ENCODE results near the gene UGDH.

UGDH gene

DNA sequence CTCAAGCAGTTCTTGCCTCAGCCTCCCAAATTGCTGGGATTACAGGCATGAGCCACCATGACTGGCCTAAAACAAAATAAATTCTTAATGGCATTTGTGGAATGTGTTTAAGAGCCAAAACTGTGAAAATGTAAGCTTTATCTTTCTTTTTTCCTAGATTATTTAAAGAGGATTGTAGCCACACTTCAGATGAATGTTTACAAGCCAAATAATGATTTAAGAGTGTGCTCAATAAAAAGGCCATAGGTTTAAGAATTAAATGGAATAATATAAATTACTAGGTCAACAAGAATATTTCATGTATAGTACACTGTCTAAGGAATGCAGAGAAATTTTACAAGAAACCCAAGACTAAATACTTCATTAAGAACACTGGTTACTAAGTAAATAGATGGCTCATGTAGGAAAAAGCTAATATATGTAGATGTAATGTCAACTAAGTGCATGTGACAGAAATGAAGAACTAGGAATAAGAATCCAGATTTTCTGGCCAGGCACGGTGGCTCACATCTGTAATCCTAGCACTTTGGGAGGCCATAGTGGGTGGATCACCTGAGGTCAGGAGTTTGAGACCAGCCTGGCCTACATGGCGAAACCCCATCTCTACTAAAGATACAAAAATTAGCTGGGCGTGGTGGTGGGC lies 21.3 kb upstream of the UGDH start (continued):
- no peak for TF ChIP-seq ZNF157 (tag by site-specific recombination; IDR thresholded peaks at IDR 0.05)

DNA sequence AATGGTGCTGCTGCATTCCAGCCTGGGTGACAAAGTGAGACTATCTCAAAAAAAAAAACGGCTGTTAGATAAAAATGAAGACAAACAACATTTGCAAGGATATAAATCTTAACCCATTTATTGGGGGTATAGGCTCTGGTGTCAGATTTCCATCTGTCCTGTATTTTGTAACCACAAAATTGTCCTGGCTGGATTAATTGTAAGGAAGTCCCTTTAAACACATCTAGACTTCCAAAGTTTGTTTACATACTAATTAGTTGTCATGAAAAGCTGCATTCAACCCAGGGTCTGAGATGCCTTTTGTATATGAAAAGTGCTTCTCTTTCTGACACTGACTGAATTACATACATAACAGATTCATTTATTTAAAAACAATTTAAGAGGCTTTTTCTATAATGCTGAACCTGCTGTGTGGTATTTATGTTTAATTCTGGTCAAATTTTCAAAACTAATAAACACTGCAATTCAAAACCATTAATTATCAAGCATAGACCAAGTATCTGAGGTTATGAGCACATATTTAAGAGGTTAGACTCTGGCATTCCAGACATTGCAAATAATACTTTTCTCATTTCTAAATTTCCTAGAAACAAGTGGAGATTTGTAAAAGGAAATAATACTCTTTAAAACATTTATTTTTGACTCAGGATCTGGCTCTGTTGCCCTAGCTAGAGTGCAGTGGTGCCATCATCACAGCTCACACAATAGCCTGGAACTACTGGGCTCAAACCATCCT lies 17.5 kb upstream of the UGDH start:
- Histone ChIP-seq H3K27ac (ENCODE audit: extremely low read depth, low read depth, low read length) (no peak overlapping the region), H3K4me3 (ENCODE audit: low read depth, low read length) (no peak overlapping the region), H3K9me3 (ENCODE audit: control insufficient read depth, insufficient read depth, low read depth, low read length) (no peaks in the 10 kb centered on the region), H3K36me3 (ENCODE audit: control insufficient read depth in 2 of 2, insufficient read depth in 1 of 2, low read length in 2 of 2) (no peaks in the 10 kb centered on the region), H3K4me1 (ENCODE audit: control insufficient read depth, insufficient read depth, low read length) (0 out of 2 replicates have a peak, but pooled peaks cover 8% of the 10 kb centered on the region)
- ChIA-PET POLR2A (no interaction called here), CTCF (interaction anchor here (0.6 kb wide), 1 partner anchor 430 kb away, joined by 4 read pairs; no protein-coding TSS in a partner anchor)
- TF ChIP-seq, protein P1, sequence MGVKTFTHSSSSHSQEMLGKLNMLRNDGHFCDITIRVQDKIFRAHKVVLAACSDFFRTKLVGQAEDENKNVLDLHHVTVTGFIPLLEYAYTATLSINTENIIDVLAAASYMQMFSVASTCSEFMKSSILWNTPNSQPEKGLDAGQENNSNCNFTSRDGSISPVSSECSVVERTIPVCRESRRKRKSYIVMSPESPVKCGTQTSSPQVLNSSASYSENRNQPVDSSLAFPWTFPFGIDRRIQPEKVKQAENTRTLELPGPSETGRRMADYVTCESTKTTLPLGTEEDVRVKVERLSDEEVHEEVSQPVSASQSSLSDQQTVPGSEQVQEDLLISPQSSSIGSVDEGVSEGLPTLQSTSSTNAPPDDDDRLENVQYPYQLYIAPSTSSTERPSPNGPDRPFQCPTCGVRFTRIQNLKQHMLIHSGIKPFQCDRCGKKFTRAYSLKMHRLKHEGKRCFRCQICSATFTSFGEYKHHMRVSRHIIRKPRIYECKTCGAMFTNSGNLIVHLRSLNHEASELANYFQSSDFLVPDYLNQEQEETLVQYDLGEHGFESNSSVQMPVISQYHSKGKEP (tag by site-specific recombination; IDR thresholded peaks at IDR 0.05) = peak; percentile 61; the same call in 1 of the 2 replicates
- TF ChIP-seq KLF8 (tag by site-specific recombination; IDR thresholded peaks at IDR 0.05) (no peak), FEZF1 (tag by site-specific recombination; IDR thresholded peaks at IDR 0.05) (peak; percentile 90), ZNF776 (tag by site-specific recombination; IDR thresholded peaks at IDR 0.05; ENCODE audit: borderline replicate concordance) (no peak), ZNF394 (tag by site-specific recombination; IDR thresholded peaks at IDR 0.05; ENCODE audit: borderline replicate concordance) (no peak), SP7 (tag by site-specific recombination; IDR thresholded peaks at IDR 0.05) (peak; percentile 91), BCL11B (tag by site-specific recombination; IDR thresholded peaks at IDR 0.05; ENCODE audit: low read depth) (no peak), ZNF600 (tag by site-specific recombination; IDR thresholded peaks at IDR 0.05) (no peak), ZNF48 (tag by site-specific recombination; IDR thresholded peaks at IDR 0.05) (no peak), ZNF843 (tag by site-specific recombination; IDR thresholded peaks at IDR 0.05) (peak; percentile 48; the same call in 1 of the 2 replicates), ZNF16 (tag by site-specific recombination; IDR thresholded peaks at IDR 0.05; ENCODE audit: low read depth) (no peak), GLIS1 (tag by site-specific recombination; IDR thresholded peaks at IDR 0.05) (peak; percentile 50), ZSCAN30 (tag by site-specific recombination; IDR thresholded peaks at IDR 0.05) (no peak), ZNF214 (tag by site-specific recombination; IDR thresholded peaks at IDR 0.05; ENCODE audit: borderline replicate concordance) (no peak)
- TF ChIP-seq, protein P2, sequence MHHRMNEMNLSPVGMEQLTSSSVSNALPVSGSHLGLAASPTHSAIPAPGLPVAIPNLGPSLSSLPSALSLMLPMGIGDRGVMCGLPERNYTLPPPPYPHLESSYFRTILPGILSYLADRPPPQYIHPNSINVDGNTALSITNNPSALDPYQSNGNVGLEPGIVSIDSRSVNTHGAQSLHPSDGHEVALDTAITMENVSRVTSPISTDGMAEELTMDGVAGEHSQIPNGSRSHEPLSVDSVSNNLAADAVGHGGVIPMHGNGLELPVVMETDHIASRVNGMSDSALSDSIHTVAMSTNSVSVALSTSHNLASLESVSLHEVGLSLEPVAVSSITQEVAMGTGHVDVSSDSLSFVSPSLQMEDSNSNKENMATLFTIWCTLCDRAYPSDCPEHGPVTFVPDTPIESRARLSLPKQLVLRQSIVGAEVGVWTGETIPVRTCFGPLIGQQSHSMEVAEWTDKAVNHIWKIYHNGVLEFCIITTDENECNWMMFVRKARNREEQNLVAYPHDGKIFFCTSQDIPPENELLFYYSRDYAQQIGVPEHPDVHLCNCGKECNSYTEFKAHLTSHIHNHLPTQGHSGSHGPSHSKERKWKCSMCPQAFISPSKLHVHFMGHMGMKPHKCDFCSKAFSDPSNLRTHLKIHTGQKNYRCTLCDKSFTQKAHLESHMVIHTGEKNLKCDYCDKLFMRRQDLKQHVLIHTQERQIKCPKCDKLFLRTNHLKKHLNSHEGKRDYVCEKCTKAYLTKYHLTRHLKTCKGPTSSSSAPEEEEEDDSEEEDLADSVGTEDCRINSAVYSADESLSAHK (tag by site-specific recombination; IDR thresholded peaks at IDR 0.05) = 0 out of 2 replicates have a peak, but pooled peaks have one; percentile 25
- TF ChIP-seq, protein P3, sequence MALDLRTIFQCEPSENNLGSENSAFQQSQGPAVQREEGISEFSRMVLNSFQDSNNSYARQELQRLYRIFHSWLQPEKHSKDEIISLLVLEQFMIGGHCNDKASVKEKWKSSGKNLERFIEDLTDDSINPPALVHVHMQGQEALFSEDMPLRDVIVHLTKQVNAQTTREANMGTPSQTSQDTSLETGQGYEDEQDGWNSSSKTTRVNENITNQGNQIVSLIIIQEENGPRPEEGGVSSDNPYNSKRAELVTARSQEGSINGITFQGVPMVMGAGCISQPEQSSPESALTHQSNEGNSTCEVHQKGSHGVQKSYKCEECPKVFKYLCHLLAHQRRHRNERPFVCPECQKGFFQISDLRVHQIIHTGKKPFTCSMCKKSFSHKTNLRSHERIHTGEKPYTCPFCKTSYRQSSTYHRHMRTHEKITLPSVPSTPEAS (tag by site-specific recombination; IDR thresholded peaks at IDR 0.05) = no peak
- TF ChIP-seq, protein P4, sequence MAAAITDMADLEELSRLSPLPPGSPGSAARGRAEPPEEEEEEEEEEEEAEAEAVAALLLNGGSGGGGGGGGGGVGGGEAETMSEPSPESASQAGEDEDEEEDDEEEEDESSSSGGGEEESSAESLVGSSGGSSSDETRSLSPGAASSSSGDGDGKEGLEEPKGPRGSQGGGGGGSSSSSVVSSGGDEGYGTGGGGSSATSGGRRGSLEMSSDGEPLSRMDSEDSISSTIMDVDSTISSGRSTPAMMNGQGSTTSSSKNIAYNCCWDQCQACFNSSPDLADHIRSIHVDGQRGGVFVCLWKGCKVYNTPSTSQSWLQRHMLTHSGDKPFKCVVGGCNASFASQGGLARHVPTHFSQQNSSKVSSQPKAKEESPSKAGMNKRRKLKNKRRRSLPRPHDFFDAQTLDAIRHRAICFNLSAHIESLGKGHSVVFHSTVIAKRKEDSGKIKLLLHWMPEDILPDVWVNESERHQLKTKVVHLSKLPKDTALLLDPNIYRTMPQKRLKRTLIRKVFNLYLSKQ (tag by site-specific recombination; IDR thresholded peaks at IDR 0.05; ENCODE audit: borderline replicate concordance) = no peak
- TF ChIP-seq, protein P5, sequence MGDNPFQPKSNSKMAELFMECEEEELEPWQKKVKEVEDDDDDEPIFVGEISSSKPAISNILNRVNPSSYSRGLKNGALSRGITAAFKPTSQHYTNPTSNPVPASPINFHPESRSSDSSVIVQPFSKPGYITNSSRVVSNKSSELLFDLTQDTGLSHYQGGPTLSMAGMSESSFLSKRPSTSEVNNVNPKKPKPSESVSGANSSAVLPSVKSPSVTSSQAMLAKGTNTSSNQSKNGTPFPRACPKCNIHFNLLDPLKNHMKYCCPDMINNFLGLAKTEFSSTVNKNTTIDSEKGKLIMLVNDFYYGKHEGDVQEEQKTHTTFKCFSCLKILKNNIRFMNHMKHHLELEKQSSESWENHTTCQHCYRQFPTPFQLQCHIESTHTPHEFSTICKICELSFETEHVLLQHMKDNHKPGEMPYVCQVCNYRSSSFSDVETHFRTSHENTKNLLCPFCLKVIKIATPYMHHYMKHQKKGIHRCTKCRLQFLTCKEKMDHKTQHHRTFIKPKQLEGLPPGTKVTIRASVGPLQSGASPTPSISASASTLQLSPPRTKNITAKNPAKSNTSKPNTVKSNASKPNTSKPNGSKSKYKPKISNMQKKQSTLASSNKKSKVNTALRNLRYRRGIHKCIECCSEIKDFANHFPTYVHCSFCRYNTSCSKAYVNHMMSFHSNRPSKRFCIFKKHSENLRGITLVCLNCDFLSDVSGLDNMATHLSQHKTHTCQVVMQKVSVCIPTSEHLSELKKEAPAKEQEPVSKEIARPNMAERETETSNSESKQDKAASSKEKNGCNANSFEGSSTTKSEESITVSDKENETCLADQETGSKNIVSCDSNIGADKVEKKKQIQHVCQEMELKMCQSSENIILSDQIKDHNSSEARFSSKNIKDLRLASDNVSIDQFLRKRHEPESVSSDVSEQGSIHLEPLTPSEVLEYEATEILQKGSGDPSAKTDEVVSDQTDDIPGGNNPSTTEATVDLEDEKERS (tag by site-specific recombination; IDR thresholded peaks at IDR 0.05) = no peak
- TF ChIP-seq, protein P6, sequence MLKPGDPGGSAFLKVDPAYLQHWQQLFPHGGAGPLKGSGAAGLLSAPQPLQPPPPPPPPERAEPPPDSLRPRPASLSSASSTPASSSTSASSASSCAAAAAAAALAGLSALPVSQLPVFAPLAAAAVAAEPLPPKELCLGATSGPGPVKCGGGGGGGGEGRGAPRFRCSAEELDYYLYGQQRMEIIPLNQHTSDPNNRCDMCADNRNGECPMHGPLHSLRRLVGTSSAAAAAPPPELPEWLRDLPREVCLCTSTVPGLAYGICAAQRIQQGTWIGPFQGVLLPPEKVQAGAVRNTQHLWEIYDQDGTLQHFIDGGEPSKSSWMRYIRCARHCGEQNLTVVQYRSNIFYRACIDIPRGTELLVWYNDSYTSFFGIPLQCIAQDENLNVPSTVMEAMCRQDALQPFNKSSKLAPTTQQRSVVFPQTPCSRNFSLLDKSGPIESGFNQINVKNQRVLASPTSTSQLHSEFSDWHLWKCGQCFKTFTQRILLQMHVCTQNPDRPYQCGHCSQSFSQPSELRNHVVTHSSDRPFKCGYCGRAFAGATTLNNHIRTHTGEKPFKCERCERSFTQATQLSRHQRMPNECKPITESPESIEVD (tag by site-specific recombination; IDR thresholded peaks at IDR 0.05) = peak; percentile 82
- TF ChIP-seq, protein P7, sequence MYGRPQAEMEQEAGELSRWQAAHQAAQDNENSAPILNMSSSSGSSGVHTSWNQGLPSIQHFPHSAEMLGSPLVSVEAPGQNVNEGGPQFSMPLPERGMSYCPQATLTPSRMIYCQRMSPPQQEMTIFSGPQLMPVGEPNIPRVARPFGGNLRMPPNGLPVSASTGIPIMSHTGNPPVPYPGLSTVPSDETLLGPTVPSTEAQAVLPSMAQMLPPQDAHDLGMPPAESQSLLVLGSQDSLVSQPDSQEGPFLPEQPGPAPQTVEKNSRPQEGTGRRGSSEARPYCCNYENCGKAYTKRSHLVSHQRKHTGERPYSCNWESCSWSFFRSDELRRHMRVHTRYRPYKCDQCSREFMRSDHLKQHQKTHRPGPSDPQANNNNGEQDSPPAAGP (tag by site-specific recombination; IDR thresholded peaks at IDR 0.05) = no peak
